Amniotic epithelial cell (primary cell): Measurements from ENCODE around the gene CLCF1.

ENCODE experiments used
- DNase-seq: peaks from one replicate; pipeline ENCODE4 v3.0.0-alpha.2; 2010; ENCODE audit warnings: low read depth

The CLCF1 gene

DNA sequence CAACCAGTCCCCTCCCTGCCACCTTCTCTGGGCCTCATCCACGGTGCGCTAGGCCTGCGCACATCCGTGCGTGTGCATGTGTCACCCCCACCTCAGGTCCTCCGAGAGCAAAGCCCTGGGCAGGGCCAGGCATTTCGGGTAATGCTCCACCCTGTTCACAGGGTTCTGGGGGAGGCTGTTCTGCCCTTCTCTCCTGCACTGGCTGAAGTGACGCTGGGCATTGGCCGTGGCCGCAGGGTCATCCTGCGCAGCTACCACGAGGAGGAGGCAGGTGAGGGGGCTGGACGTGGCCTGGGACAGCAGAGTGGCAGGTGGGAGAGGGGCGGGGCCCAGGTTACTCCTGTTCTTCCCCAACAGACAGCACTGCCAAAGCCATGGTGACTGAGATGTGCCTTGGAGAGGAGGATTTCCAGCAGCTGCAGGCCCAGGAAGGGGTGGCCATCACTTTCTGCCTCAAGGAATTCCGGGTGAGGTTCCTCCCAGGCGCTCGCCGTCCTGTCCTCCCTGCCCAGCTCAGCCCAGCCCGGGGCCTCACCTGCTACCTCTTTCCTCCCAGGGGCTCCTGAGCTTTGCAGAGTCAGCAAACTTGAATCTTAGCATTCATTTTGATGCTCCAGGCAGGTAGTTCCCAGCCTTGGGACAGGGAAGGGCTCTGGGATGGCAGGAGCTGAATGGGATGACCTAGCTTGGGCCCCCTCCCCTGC, 22.3 kb upstream of the CLCF1 start:
- no peak for DNase-seq

DNA sequence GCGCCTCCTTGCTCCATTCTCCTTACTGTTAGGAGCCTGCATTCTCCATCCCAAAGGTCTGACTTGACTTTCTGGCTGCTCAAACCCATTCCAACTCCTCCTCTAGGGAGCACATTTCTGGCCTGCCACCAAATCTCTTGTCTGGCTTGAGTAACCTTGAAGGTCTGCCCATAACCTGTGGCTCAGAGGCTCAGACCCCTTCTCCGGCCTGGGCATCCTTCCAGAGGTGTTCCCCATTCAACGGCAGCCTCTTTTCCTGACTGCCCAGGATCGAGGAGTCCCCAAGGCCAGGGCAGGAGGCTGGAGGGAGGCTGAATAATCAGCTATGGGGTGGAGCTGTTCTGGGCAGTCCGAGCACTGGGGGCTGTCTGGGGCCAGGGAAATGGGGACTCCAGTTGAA, 20.6 kb upstream of the CLCF1 start:
- no peak for DNase-seq

DNA sequence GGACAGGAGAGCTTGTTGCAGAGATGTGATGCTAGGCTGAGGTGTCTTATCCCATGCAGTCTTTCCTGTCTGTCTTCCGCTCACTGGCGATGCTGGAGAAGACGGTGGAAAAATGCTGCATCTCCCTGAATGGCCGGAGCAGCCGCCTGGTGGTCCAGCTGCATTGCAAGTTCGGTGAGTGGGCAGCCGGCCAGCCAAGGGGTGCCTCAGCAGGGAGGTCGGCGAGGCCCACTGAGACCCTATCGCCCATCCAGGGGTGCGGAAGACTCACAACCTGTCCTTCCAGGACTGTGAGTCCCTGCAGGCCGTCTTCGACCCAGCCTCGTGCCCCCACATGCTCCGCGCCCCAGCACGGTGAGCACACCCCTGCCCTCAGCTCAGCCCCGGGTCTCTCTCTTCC, 20.0 kb upstream of the CLCF1 start:
- no peak for DNase-seq

DNA sequence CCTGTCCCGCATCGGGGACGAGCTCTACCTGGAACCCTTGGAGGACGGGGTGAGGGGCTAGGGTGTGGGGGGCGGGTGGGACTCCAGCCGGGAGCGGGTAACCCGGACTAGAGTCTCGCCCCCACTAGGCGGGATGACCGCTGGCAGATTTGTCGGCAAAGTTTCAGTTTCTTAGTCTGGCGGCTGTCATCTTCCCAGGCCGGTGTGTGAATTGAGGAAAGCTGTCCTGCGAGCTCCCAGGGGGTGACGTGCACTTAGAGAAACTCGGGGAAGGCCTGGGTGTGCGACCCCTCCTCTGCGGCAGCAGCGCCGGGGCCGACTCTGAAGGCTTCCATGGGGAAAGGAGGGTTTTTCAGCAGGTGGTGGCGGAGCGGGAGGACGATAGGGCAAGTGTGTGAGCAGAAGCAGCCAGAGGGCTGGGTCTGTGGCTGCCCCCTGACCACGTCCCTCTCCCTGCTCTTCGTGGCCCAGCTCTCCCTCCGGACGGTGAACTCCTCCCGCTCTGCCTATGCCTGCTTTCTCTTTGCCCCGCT, 18.9 kb upstream of the CLCF1 start:
- DNase-seq, result no peak

DNA sequence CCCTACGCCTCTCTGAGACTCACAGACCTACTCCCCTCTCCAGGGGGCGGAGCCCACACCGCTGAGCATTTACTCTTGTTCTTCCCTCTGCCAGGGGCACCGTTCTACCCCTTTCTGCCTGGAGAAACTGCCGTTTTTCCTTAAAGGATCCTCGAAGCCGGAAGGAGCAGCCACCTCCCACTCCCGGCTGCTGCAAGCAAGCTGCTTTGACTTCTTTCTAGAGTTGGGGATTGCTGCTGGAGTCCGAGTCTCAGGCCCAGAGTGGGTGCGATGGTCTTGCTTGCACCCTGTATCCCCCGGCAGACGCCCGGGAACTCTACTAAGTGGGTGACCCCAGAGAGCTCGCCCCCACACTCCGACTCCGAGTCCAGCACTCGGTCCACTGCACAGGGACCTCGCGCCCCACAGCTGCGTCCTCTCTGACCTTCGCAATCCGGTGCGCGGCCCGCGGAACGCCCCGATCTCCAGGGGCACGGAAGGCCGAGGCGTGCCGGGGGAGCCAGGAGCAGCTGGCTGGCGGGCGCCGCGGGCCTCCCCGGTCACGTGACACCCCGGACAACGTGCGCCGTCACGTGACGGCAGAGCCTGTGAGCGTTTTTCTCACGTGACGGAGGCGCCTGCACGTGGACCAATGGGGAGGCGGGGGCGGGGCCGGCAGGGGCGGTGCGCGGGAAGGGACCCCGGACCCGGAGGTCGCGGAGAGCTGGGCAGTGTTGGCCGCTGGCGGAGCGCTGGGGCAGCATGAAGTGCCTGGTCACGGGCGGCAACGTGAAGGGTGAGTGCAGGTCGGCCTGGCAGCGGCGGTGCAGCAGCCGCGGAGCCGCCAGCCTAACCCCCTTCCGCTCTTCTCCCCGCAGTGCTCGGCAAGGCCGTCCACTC, 18.1 kb upstream of the CLCF1 start, which contains the start of gene RAD9A:
Gene RAD9A (plus strand): TSS at position 683 of the 879 bp plus-strand sequence. CDS start 59 bp downstream, at position 742.
- peak; percentile 85 for DNase-seq

DNA sequence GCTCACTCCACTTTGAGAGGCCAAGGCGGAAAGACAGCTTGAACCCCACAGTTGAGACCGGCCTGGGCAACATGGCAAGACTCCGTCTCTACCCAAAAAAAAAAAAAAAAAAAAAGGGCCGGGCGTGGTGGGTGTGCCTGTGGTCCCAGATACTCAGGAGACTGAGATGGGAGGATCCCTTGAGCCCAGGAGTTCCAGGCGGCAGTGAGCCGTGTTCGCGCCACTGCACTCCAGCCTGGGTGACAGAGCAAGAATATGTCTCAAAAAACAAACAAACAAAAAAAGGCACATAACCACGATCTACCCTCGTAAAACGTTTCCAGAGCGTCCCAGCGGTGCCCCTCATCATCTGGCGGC, 17.5 kb upstream of the CLCF1 start:
- DNase-seq, result no peak

DNA sequence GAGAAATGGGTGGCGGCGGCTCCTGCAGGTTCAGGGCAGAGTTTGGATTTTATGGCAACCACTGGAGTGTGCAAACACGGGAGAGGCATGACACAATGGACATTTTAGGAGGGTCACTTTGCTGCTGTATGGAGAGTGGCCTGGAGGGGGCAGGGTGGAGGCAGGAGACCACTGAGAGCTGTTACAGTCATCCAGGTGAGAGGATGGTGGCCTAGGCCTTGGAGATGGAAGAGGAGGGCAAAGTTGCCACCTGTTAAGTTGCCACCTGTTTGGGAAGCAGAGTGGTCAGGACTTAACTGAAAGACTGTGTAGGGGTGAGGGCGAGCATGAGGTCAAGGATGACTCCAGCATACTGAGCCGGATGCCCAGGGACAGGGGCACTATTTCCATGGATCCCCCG, 16.1 kb upstream of the CLCF1 start:
- DNase-seq, result no peak

DNA sequence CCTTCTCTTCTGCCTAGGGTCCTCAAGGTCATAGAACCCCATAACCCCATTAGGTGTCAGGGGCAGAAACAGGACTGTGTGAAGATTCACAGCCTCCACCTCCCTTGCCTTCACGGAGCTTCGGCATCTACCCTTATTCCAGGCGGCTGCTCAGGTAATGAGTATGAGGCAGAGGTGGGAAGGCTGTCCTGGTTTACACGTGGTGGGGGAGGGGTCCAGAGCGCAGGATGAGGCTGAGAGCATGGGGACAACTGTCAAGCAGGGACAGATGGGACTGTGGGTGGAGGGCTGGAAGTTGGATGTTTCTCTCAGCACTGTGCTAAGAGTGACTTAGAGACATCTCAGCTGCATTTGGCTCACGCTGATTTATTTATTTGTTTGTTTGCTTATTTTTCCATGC, 14.1 kb upstream of the CLCF1 start:
- no peak for DNase-seq

DNA sequence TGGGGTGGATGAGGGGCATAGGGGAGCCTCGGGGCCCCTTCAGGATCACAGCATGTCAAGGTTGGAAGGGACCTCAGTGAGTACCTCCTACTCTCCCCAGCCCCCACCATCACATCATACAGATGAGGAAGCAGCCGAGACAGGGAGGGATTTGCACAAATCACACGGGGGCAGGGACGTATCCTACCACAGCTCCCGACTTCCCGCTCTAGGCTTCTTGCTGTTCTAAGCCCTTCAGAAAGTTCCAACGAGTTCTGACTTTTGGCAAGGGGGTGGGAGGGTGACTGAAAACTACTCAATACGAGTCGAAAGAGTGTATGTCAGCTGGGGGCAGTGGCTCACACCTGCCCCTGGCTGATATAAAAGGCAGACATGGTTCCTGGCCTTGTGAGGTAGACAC, 13.7 kb upstream of the CLCF1 start:
- DNase-seq, result no peak

DNA sequence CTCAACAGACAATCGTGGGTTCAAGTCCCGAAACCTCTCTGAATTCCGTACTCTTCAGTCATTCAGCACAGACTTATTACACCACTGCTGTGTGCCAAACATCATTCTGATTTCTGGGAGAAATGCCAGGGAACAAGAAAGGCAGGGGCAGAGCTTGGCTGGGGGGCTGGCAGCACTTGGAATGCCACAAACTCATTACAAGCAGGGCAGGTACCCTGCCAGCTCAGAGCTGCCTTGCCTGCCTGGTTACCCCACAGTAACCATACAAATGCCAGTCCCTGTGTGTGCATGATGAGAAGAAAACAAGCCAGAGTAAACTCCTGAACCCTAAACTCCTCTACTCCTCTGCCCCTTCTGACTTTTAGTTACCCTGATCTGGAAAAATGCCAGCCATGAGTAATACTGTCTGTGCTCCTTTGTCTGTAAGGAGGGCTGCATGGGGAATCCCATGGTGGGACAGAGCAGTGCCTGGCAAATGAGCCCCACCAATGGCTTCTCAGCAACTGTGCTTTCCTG, 11.5 kb upstream of the CLCF1 start:
- peak; percentile 63 for DNase-seq

DNA sequence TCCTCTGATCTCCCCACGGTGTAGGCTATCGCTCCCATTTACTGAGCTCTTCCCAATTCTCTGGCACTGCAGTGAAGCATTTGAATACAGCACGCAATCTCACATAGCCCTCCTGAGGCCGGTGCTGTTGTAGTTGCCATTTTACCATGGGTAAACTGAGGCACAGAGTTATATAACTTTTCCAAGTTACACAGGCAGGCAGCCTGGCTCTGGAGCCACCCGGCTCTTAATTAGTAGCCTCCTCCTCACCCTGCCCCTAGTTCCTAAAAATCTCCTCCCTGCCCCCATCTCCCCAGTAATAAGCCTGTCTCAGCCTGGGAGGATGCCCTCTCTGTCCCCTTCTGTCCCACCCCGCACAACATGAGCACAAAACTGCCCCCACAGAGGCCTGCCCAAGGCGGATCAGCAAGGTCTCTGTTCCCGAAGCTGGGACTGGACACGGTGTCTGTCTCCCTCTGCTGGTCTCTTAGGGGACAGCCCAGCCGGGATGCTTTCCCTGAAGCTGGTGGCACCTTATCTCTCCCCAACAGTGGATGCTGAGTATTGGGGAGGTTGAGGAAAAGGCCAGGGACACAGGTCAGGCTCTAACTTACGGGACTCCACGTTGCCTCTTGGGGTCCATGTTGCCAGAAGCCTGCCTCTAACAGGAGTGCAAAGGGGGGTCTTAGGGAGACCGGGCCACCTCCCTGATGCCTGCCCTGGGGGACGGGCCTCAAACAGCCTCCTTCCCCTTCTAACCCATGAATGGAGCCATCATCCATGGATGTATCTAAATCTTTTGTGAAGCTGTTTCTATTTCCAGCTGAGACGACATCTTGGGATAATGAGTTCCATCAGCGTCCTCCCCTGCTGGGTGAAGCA, 9.1 kb upstream of the CLCF1 start:
- peak; percentile 59 for DNase-seq

DNA sequence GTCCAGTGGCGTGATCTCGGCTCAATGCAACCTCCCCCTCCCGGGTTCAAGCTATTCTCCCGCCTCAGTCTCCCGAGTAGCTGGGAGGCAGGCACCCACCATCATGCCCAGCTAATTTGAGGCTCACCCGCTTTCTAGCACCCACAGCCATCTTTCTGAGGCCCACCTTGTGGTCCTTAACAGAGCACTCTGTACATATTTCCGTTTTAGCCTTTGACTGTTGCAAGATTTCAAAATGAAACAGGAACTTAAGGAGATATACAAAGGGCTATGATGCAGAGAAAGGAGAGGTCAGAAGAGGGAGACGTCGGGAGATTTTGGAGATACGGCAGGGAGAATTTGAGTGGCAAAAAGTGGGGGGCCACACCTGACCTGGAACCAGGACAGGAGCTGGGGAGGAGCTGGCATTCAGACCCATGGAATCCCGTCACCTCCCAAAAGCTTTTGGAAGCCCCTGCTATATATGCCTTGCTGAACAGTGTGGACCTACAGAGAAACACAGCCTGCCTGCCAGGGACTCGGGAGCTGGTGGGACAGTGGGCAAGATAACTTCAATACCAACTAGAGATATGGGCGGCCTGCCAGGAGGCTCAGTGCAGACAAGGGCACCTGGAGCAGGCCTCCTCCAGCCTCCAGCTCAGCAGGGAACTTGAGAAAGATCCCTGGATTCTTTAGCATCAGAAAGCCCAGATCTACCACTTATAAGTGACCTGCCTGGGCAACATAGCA, 8.0 kb upstream of the CLCF1 start:
- DNase-seq, result no peak

DNA sequence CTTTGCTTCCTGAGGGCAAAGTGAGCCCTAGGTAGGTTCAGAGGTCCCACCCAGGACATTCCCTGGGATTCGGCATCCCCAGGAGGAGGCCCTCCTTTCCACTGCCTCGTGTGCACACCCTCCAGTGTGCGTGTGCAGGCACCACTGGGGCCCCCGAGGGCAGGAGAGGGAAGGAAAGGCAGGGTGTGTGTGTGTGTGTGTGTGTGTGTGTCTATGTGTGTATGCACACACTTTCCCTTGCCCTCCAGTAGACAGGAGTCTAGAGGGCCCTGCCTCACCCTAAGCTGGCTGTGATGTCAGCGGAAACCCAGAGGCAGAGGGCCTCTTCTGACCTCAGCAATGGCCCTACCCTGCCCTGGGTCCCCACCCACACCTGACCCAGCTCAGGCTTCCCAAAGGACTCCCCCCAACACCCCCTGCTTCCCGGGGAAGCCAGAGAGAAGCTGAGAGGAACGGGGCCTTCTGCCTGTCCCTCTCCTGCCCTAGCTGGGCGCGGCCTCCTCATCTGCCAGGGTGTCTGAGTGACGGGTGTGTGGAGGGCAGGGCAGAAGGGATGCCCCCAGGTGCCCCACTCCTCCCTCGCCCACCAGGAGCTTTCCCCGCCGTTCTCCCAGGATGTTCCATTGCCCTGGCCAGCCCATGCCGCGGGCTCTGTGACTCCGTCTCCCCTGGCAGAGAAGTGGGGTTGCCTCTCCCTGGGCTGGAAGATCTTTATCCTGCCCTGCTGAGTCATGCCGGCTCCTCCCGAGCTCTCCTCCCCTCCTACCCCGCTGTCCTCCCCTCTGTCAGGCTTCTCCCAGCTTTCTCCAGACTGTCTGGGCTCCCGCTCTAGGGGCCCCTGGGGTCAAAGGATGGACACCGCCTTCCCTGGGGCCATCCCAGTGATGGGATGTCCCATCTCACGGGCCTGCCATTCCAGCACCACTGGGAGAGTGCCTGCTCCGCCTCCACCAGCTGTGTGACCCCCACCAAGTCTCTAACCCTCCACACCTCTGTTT, 6.0 kb upstream of the CLCF1 start:
- DNase-seq, result peak; percentile 75

DNA sequence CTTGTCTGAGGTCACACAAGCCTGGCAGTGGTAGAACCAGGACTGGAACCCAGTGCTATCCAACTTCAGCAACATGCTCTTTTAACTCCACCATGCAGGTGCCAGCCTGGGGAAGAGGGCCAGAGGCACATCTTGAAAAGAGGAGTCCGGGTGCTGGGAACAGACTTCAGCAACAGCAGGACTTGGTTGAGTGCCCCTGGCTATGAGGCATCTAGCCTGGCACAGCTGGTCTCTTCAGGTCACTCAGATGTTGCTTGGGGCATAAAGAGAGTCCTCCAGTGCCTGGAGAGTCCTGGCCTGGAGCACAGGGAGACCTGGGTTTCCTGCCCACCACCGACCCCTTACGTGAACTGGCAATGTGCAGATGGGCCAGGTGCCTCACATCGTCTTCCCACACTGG, 5.1 kb upstream of the CLCF1 start:
- no peak for DNase-seq

DNA sequence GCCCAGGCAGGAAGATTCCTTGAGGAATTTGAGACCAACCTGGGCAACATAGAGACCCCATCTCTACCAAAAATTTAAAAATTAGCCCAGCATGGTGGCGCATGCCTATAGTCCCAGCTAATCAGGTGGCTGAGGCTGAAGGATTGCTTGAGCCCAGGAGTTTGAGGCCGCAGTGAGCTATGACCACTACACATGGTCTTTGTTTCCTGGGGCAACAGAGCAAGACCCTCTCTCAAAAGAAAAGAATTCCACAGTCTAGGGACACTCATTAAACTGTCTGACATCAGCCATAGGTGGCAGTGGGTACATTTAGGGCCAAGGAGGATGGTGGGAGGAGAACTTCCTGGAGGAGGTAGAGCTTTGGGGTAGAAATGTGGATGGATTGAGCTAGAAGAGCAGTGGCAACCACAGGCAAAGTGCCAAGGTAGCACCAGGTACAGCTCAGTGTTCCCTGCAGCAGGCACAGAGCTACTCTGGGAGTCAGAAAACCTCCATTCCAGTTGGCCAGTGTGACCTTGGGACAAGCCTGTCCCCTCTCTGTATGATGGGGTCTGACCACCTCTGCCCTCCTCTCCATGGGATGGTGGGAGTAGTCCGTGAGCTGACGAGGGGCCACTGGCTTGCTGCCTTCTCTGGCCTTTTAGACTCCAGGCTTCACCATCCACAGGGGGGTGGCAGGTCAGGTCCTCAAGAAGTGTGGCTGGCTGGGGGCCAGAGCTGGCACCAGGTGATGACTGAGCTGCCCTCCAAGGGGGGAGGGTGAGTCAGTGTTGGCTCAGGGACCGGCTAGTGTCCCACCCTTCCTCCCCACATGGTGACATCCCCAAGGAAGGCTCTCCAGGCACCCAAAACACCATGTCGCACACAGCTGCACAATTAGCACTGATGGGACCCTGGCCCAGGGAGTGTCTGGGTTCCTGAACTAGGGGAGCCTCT, 3.7 kb upstream of the CLCF1 start:
- no peak for DNase-seq

DNA sequence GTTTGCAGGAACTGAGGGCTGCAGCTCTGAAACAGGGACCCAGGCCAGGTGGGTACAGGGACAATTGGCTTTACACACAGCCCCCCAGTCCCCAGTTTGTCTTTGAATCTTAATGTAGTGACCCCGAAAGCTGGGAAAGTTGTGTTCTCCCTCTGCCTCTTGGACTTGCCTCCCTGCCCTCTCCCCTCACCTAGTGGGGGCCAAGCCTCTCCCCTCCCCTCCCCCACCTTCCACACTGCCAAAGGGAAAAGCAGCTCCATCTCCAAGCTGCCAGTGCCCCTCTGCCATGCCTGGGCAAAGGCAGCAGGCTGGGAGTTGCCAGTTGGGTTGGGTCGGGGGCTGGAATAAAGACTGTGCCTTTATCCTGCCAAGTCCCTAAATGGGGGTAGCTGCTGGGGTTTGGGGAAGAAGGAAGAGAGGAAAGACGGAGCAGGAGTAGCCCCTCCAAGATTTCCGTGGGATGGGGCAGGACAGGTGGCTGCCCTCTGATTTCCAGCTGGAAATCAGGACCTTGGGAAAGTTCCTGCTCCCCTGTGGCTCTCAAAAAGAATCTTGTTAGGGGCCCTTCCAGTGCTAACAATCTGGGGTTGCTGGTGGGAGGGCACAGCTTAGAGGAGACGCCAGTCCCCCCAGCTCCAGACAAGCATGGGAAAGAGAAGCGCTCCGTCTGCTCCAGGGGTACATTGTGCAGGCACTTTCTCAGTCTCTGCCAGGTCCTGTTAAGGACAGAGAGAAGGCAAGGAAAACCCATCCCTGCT, 2.8 kb upstream of the CLCF1 start:
- DNase-seq, result no peak

DNA sequence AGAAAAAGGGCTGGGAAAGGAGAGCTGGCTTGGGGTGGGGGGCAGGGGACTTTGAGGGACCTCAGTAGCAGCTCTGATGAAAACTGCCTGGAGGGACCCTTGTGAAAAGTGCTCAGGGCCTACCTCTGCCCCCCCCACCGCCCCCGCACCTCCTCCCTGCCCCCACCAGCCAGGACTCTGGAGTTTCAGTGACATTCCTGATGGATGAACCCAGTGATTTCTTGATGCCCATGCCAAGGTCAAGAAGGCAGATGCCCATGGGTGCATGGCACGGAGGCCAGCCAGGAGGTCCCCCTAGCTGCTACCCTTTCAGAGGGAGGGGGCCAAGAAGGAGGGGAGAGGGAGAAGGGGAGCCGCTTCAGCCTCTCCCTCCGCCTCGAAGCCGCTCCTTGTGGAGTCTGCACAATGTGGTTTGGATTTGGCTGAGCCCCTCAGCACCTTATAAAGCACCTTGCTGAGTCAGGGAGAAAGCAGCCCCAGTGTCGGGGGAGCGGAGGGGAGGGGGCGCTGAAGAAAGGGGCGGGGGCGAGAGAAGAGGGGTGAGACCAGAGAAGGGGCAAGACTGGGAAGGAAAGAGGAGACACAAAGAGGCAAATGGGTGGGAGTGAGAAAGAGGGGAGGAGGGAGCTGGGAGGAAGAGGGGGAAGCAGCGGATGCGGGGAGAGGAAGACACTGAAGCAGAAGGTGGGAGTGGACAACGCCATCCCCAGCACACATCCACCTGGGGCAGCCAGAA, 2.1 kb upstream of the CLCF1 start:
- DNase-seq, result no peak
